Activated naive CD8-positive, alpha-beta T cell treated with anti-CD3 and anti-CD28 coated beads, Interleukin-2, amount 50 U/mL, for 24 hours (primary cell): ENCODE measurements around the gene ST6GALNAC6.

Experiments
- ATAC-seq: fragments of 150-1000 bp; cut with Tn5 transposase; one replicate; pipeline ENCODE4 v1.10.0; 2021
- DNase-seq: peaks from one replicate; pipeline ENCODE4 v3.0.0; 2021
- H3K27ac Mint-ChIP-seq: one replicate; pipeline ENCODE4 v1.8.0; 2021; ENCODE audit warnings: mild to moderate bottlenecking, mixed read lengths
- H3K27me3 Mint-ChIP-seq: one replicate; pipeline ENCODE4 v1.8.0; 2021; ENCODE audit warnings: mixed read lengths
- H3K36me3 Mint-ChIP-seq: one replicate; pipeline ENCODE4 v1.8.0; 2021; ENCODE audit warnings: low read depth, mixed read lengths
- H3K4me1 Mint-ChIP-seq: one replicate; pipeline ENCODE4 v1.8.0; 2021; ENCODE audit warnings: mixed read lengths
- H3K4me3 Mint-ChIP-seq: one replicate; pipeline ENCODE4 v1.8.0; 2021; ENCODE audit warnings: mild to moderate bottlenecking, moderate library complexity, mixed read lengths
- H3K9me3 Mint-ChIP-seq: one replicate; pipeline ENCODE4 v1.8.0; 2021; ENCODE audit warnings: mixed read lengths

The ST6GALNAC6 gene

GRCh38 chr9:127878652-127879390 is 20.6 kb downstream of the ST6GALNAC6 start:
- ATAC-seq: no peak
- Mint-ChIP-seq H3K9me3 (no peaks in the 10 kb centered on the region), H3K36me3 (peaks cover 2% of the 10 kb centered on the region), H3K27me3 (peaks cover 5% of the 10 kb centered on the region), H3K27ac (no peak overlapping the region), H3K4me1 (peaks cover 7% of the 10 kb centered on the region), H3K4me3 (no peak overlapping the region)
- DNase-seq: no peak

GRCh38 chr9:127878001-127878651 is 21.3 kb downstream of the ST6GALNAC6 start:
- H3K27me3 Mint-ChIP-seq: peaks cover 5% of the 10 kb centered on the region
- H3K4me1 Mint-ChIP-seq: peaks cover 7% of the 10 kb centered on the region
- no peak for ATAC-seq
- H3K4me3 Mint-ChIP-seq: no peak overlapping the region
- no peak for DNase-seq
- no peak overlapping the region for H3K27ac Mint-ChIP-seq
- H3K36me3 Mint-ChIP-seq: peaks cover 2% of the 10 kb centered on the region
- H3K9me3 Mint-ChIP-seq: no peaks in the 10 kb centered on the region

GRCh38 chr9:127877566-127877998 is 21.8 kb downstream of the ST6GALNAC6 start, which contains the start of gene AK1:
TSS of gene AK1 (minus strand) at chr9:127877675. CDS start at chr9:127874617, 3,058 bp downstream.
- DNase-seq: no peak
- peaks cover 2% of the 10 kb centered on the region for H3K36me3 Mint-ChIP-seq
- no peak within 1 kb of the TSS for H3K4me3 Mint-ChIP-seq
- no peak for ATAC-seq
- no peak within 1 kb of the TSS for H3K27ac Mint-ChIP-seq
- H3K4me1 Mint-ChIP-seq: peaks cover 7% of the 10 kb centered on the region
- H3K9me3 Mint-ChIP-seq: no peaks in the 10 kb centered on the region
- peaks cover 5% of the 10 kb centered on the region for H3K27me3 Mint-ChIP-seq

- ATAC-seq (no peak), DNase-seq (no peak)
Observed at GRCh38 chr9:127876764-127877562, 22.4 kb downstream of the ST6GALNAC6 start.

GRCh38 chr9:127876026-127876763 is 23.2 kb downstream of the ST6GALNAC6 start:
- no peak for DNase-seq
- no peak for ATAC-seq
- Mint-ChIP-seq H3K9me3 (no peaks in the 10 kb centered on the region), H3K27ac (no peak overlapping the region), H3K4me3 (no peak overlapping the region), H3K4me1 (peaks cover 7% of the 10 kb centered on the region), H3K36me3 (peaks cover 2% of the 10 kb centered on the region), H3K27me3 (peaks cover 5% of the 10 kb centered on the region)

More at GRCh38 chr9:127876764-127877562, 22.4 kb downstream of the ST6GALNAC6 start:
- H3K36me3 Mint-ChIP-seq: peaks cover 2% of the 10 kb centered on the region
- H3K4me1 Mint-ChIP-seq: peaks cover 7% of the 10 kb centered on the region
- no peak overlapping the region for H3K4me3 Mint-ChIP-seq
- H3K27me3 Mint-ChIP-seq: peaks cover 5% of the 10 kb centered on the region
- H3K27ac Mint-ChIP-seq: no peak overlapping the region
- H3K9me3 Mint-ChIP-seq: no peaks in the 10 kb centered on the region

DNA sequence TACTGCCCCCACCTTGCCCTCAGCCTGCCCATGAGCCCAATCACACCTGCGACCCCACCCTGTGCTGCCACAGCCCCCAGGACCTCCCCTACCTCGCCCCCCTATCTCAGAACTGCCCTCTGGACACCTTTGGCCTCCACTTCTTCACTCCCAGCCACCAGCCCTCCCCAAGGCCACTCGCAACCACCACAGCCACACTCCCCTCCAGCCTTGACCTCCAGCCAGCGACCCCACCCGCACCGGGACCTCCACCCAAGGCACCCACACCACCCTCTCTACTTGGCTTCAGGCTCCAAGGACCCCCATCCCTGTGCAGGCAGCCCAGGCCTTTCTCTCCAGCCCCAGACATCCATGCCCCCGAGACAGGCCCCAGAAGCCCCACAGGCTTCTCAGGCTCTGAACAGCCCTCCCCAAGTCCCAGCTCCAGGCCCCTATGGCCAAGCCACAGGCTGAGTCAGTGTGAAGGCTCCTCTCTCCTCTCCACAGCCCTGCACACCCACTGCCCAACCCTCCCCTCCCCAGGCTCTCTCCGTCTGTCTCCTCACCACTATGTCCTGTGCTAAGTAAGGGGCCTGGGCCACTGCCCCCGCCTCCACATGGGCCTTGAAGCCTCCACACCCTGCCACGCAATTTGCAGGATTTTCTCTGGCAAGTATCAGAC is 24.0 kb downstream of the ST6GALNAC6 start:
- Mint-ChIP-seq H3K27ac (no peak overlapping the region), H3K4me3 (no peak overlapping the region), H3K27me3 (peaks cover 5% of the 10 kb centered on the region), H3K4me1 (peaks cover 7% of the 10 kb centered on the region), H3K36me3 (peaks cover 2% of the 10 kb centered on the region), H3K9me3 (no peaks in the 10 kb centered on the region)
- DNase-seq (no peak), ATAC-seq (peak; percentile 8)

DNA sequence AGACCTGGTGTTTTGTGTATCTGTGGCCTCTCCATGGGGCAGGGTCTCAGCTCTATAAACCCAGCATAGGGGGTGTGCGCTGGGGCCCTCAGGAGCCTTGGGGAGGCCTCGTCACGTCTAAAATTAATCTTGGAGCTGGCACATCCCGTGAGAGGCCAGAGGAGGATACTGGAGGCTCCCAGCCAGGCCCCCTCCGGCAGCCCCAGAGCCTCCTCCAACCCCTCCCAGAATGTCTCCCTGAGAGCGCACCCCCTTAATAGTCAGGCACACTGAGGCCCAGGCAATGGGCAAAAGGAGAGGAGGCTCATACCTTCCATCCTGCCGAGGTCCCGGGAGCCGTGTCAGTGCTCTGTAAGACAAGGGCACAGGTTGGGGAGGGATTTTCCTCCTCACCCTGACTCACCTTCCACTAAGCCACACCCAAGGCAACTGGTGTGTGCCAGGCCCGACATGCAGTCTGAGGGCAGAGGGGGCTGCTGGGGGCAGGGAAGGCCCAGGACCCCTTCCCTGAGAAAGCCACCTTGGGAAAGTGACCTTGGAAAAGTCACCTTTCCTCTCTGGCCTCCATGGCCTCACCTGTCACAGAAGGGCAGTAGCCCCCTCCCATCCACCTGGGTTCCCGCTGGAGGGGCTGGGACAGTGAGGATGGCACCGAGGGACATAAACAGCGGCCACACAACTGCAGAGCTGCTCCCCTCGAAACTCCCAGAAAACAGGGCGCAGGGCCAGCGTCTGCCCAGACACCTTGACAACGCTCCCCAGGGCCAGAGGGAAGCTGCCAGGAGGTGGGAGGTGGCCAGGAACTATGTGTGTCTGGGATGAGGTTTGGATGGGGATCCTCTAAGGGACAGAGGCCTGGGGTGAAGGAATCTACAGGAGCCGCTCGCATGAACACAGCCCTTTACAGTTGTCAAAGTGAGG is 24.8 kb downstream of the ST6GALNAC6 start:
- Mint-ChIP-seq H3K4me3 (no peak overlapping the region), H3K36me3 (peaks cover 2% of the 10 kb centered on the region), H3K4me1 (peaks cover 7% of the 10 kb centered on the region), H3K9me3 (no peaks in the 10 kb centered on the region), H3K27ac (no peak overlapping the region), H3K27me3 (peaks cover 5% of the 10 kb centered on the region)
- ATAC-seq (no peak), DNase-seq (no peak)

DNA sequence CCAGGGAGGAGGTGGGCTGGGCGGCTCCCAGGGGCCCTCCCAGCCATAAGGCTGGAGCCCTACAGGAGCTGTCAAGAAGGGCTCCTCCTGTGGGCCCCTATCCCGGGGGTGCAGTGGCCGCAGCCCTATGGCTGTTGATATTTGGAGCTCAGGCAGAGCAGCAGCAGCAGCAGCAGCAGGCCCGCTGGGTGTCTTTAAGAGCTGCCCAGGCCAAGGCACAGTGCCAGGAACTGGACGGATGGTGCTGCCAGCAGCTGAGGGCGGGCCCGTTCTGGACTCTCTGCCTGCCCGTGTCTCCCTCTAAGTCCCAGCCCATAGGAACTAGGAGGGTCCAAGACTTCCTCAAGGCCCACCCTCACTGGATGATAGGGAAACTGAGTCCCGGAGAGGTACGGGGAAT is 25.5 kb downstream of the ST6GALNAC6 start:
- H3K4me1 Mint-ChIP-seq: peaks cover 7% of the 10 kb centered on the region
- no peak overlapping the region for H3K4me3 Mint-ChIP-seq
- DNase-seq (no peak), ATAC-seq (no peak)
- H3K9me3 Mint-ChIP-seq: no peaks in the 10 kb centered on the region
- no peak overlapping the region for H3K27ac Mint-ChIP-seq
- H3K27me3 Mint-ChIP-seq: peaks cover 5% of the 10 kb centered on the region
- no peaks in the 10 kb centered on the region for H3K36me3 Mint-ChIP-seq

GRCh38 chr9:127873223-127873691 is 26.1 kb downstream of the ST6GALNAC6 start:
- Mint-ChIP-seq H3K4me3 (no peak overlapping the region), H3K9me3 (no peaks in the 10 kb centered on the region), H3K27ac (no peak overlapping the region), H3K27me3 (peaks cover 5% of the 10 kb centered on the region), H3K4me1 (peaks cover 7% of the 10 kb centered on the region), H3K36me3 (no peaks in the 10 kb centered on the region)
- ATAC-seq (no peak), DNase-seq (no peak)

DNA sequence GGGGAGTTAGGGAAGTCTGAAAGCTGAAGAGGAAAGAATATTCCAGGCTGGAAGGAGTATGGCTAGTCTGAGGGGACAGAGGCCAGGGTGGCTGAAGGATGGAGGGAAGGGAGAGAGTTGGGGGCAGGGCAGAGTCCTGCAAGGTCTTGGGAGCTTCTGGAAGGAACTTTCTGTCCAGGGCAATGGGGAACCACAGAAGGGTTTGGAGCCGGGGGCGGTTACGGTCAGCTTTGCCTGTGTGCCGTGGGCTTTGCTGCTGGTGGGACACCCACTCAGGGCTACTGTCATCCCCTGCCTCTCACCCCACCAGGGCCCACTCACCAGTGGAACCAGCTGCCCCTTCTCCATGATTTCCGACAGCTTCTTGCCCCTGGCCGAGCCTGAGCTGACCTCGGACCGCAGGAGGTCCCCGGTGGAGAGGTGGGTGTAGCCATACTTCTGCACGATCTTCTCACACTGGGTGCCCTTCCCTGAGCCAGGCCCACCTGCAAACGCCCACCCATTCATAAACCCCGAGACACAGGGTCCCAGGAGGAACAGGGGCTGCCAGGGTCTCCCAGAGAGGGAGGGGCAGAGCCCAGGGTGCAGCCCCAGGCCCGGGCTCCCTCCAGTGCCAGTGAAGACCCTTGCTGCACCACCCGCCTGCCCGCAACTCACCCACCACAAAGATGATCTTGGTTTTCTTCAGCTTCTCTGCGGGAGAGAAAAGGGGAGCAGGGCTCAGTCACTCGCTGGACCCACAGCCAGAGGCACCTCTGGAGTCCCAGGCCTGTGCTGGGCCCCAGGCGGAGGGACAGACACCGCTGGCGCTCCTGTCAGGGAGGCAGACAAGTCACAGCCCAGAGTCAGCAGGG is 26.8 kb downstream of the ST6GALNAC6 start:
- H3K27me3 Mint-ChIP-seq: peaks cover 3% of the 10 kb centered on the region
- no peak for ATAC-seq
- H3K27ac Mint-ChIP-seq: no peak overlapping the region

DNA sequence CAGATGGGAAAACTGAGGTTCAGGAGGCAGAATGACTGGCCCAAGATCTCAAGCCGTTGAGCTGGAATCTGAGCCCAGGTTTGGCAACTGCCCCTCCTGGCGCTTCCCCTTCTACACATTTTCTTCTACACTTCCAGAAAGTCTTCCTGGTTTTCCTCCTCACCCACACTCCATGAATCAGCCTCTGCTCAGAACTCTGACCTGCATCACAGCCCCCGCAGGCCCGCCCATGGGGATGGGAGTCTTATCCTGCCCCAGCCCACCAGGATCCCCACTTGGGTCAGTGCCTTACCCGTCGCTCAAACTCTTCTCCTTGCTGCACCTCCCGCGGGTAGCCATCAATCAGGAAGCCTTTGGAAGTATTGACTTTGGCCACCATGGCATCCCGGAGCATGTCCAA is 27.9 kb downstream of the ST6GALNAC6 start:
- H3K4me3 Mint-ChIP-seq: no peak overlapping the region
- no peaks in the 10 kb centered on the region for H3K4me1 Mint-ChIP-seq
- DNase-seq (no peak), ATAC-seq (no peak)
- H3K9me3 Mint-ChIP-seq: no peaks in the 10 kb centered on the region
- no peaks in the 10 kb centered on the region for H3K36me3 Mint-ChIP-seq
- H3K27me3 Mint-ChIP-seq: no peaks in the 10 kb centered on the region
- H3K27ac Mint-ChIP-seq: no peak overlapping the region

More for the DNA sequence above, 26.8 kb downstream of the ST6GALNAC6 start:
- Mint-ChIP-seq H3K9me3 (no peaks in the 10 kb centered on the region), H3K4me3 (no peak overlapping the region), H3K36me3 (no peaks in the 10 kb centered on the region), H3K4me1 (peaks cover 5% of the 10 kb centered on the region)
- DNase-seq: no peak

DNA sequence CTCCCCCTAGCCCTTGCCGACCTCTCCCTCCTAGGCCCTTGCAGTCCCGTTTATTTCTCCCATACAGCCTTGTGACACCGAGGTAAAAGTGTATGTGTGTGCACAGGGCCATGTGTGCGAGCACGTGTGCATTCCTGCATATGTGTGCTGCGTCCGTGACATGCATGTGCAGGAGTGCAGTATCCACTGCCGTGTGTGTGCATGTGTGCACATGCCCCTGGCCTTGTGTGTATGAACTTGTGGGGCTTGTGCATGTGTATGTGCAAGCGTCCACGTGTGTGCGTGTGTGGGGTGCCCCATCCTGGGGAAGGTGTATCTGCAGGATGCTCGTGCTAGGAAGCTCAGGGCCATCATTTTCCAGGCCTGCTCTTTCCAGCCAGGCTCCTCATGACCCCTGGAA is 28.5 kb downstream of the ST6GALNAC6 start:
- Mint-ChIP-seq H3K4me1 (peaks cover 2% of the 10 kb centered on the region), H3K9me3 (no peaks in the 10 kb centered on the region), H3K36me3 (no peaks in the 10 kb centered on the region), H3K27ac (no peak overlapping the region), H3K4me3 (no peak overlapping the region), H3K27me3 (no peaks in the 10 kb centered on the region)
- DNase-seq (no peak), ATAC-seq (no peak)
